Activated CD8-positive, alpha-beta T cell treated with anti-CD3 and anti-CD28 coated beads for 36 hours (primary cell): Measurements from ENCODE around the gene SYNM. TPM values are rescaled to one million over a fixed set of nuclear protein-coding genes. Genes with fewer than 3 reads are reported as not detected.

ENCODE experiments used
- ATAC-seq: fragments of 200-7000 bp; cut with Tn5 transposase; one replicate; pipeline ENCODE4 v1.10.0; 2021; ENCODE audit warnings: mild to moderate bottlenecking, moderate library complexity
- CTCF ChIA-PET: fragments of 350-600 bp; sonication (Branson Sonifier 250); formaldehyde crosslinking; loops from one replicate; lab custom pipeline; 2021; ENCODE audit warnings: antibody characterized with exemption; lab: Charles Lee
- POLR2A ChIA-PET: fragments of 350-600 bp; sonication (Branson Sonifier 250); formaldehyde crosslinking; loops from one replicate; lab custom pipeline; 2021; ENCODE audit warnings: antibody characterized with exemption; lab: Charles Lee
- DNase-seq: peaks from one replicate; pipeline ENCODE4 v3.0.0-alpha.2; 2020
- H3K27ac Mint-ChIP-seq: one replicate; pipeline ENCODE4 v1.8.0; 2021; ENCODE audit warnings: mild to moderate bottlenecking, mixed read lengths
- H3K27me3 Mint-ChIP-seq: one replicate; pipeline ENCODE4 v1.8.0; 2021; ENCODE audit warnings: mixed read lengths
- H3K36me3 Mint-ChIP-seq: one replicate; pipeline ENCODE4 v1.8.0; 2021; ENCODE audit warnings: low read depth, mixed read lengths
- H3K4me1 Mint-ChIP-seq: one replicate; pipeline ENCODE4 v1.8.0; 2021; ENCODE audit warnings: low read depth, mixed read lengths
- H3K4me3 Mint-ChIP-seq: one replicate; pipeline ENCODE4 v1.8.0; 2021; ENCODE audit warnings: mild to moderate bottlenecking, moderate library complexity, mixed read lengths
- H3K9me3 Mint-ChIP-seq: one replicate; pipeline ENCODE4 v1.8.0; 2021; ENCODE audit warnings: mixed read lengths
- intact Hi-C: fragments of 100-400 bp; cut with micrococcal nuclease; formaldehyde crosslinking; loops from one replicate; pipeline ENCODE4 v1.10.0; 2022
- total RNA-seq, 2 experiments: library from RNA; stranded (reverse); gene quantifications; one replicate each; pipeline ENCODE4 v1.2.3, GENCODE V29; 2021
- TF ChIP-seq, protein P1 (sequence below): fragments of 200-600 bp; IDR thresholded peaks from one replicate; pipeline ENCODE4 v1.8.0; 2022; ENCODE audit warnings: antibody characterized with exemption, mild to moderate bottlenecking

SYNM gene
- total RNA-seq, 2 experiments from 2014 or later: 0.63 to 0.69 TPM

DNA sequence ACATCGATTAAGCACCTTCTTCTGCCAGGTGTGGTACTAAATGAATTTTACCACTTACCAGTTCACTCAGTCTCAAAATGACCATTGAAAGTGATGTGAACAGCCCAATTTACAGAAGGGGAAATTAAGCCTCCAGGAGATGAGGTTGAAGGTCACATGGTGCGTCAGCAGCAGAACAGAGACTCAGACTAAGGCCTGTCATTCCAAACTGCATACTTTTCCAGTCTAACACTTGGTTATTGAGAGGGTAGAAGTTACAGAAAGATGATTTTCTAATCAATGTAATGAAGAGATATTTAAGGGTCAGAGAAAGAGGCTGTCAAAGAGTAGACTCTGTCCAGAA, 76.1 kb downstream of the SYNM start:
- CTCF ChIA-PET: no interaction called here
- POLR2A ChIA-PET: no interaction called here

DNA sequence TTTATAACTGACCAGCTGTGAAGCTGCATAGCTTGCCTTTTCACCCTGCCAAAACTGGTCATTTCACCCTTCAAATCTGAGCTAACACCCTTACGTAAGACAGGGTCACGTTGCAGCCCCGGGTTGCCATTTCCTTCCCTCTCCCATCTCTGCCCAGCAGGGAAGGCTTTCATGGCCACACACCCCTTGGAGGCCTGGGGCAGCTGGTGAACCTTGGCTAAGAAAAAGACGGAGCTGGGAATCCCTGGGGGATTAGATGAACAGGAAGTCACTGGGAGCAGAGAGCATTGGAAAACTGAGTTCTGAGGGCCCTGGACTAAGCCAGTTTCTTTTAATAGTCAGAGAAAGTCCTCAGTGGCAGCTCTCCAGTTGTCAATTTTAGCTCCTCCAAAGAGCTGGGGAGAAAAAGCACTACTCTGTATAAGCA, 76.7 kb downstream of the SYNM start:
- ChIA-PET POLR2A (interaction anchor here (0.8 kb wide), 1 partner anchor 59 kb away, joined by 3 read pairs; no protein-coding TSS in a partner anchor), CTCF (interaction anchor here (0.6 to 1.0 kb wide), 2 partner anchors 32 to 76 kb away, joined by 3 read pairs; no protein-coding TSS in a partner anchor)
- Mint-ChIP-seq H3K4me3 (no peak overlapping the region), H3K9me3 (no peaks in the 10 kb centered on the region), H3K36me3 (no peaks in the 10 kb centered on the region), H3K27me3 (peaks cover 7% of the 10 kb centered on the region), H3K4me1 (no peaks in the 10 kb centered on the region), H3K27ac (no peak overlapping the region)
- TF ChIP-seq, protein P1, sequence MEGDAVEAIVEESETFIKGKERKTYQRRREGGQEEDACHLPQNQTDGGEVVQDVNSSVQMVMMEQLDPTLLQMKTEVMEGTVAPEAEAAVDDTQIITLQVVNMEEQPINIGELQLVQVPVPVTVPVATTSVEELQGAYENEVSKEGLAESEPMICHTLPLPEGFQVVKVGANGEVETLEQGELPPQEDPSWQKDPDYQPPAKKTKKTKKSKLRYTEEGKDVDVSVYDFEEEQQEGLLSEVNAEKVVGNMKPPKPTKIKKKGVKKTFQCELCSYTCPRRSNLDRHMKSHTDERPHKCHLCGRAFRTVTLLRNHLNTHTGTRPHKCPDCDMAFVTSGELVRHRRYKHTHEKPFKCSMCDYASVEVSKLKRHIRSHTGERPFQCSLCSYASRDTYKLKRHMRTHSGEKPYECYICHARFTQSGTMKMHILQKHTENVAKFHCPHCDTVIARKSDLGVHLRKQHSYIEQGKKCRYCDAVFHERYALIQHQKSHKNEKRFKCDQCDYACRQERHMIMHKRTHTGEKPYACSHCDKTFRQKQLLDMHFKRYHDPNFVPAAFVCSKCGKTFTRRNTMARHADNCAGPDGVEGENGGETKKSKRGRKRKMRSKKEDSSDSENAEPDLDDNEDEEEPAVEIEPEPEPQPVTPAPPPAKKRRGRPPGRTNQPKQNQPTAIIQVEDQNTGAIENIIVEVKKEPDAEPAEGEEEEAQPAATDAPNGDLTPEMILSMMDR: no peak
- intact Hi-C loops: no loop called here
- DNase-seq (no peak), ATAC-seq (no peak)

More for the DNA sequence above, 76.1 kb downstream of the SYNM start:
- DNase-seq (no peak), ATAC-seq (no peak)
- peaks cover 7% of the 10 kb centered on the region for H3K27me3 Mint-ChIP-seq
- no peaks in the 10 kb centered on the region for H3K9me3 Mint-ChIP-seq
- intact Hi-C loops: no loop called here
- H3K27ac Mint-ChIP-seq: no peak overlapping the region
- no peak overlapping the region for H3K4me3 Mint-ChIP-seq
- H3K36me3 Mint-ChIP-seq: no peaks in the 10 kb centered on the region
- TF ChIP-seq, protein P1: no peak
- no peaks in the 10 kb centered on the region for H3K4me1 Mint-ChIP-seq

DNA sequence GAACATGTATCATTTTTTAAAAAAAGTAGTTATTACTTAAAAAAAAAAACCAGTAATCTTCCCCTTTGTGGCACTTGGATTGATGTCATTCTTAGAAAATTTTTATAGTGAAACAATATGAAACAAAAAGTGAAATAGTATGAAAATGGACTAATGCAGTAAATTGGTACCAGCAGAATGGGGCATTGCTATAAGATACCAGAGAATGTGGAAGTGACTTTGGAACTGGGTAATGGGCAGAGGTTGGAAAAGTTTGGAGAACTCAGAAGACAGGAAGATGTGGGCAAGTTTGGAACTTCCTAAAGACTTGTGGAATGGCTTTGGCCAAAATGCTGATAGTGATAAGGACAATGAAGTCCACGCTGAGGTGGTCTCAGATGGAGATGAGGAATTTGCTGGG, 77.9 kb downstream of the SYNM start:
- Mint-ChIP-seq H3K27ac (no peak overlapping the region), H3K36me3 (no peaks in the 10 kb centered on the region), H3K27me3 (peaks cover 9% of the 10 kb centered on the region), H3K4me3 (no peak overlapping the region), H3K9me3 (no peaks in the 10 kb centered on the region), H3K4me1 (no peaks in the 10 kb centered on the region)
- intact Hi-C loops: no loop called here
- ATAC-seq (no peak), DNase-seq (no peak)
- TF ChIP-seq, protein P1: no peak
- CTCF ChIA-PET: no interaction called here
- POLR2A ChIA-PET: no interaction called here

Other genes starting within 250 kb of the SYNM start
- not detected for gene PGPEP1L, start 97.3 kb upstream of the SYNM start, total RNA-seq
- gene TTC23, start 144.5 kb downstream of the SYNM start, total RNA-seq: 1 to 10 TPM; 4.3 to 4.4 TPM
- 10 to 100 TPM; 14.0 to 16.1 TPM for gene LRRC28, start 146.4 kb downstream of the SYNM start, total RNA-seq